Parathyroid adenoma (tissue), 2 donors: ENCODE data around the gene NCCRP1.
"Not testable (repeated sequence)": the region's sequence is repeated elsewhere in the genome, so short reads cannot be mapped to it uniquely, and the experiment has no call there.

Experiments used
- H2AFZ ChIP-seq: fragments of 300-600 bp; sonication (generic); one replicate; pipeline ENCODE4 v1.7.0; 2017; ENCODE audit warnings: antibody characterized with exemption, mild to moderate bottlenecking
- H3K27ac ChIP-seq: fragments of 300-600 bp; sonication (generic); one replicate; pipeline ENCODE4 v1.7.0; 2017
- H3K27me3 ChIP-seq: fragments of 300-600 bp; sonication (generic); one replicate; pipeline ENCODE4 v1.7.0; 2017; ENCODE audit warnings: low read length; ENCODE audit not compliant: control insufficient read depth, insufficient read depth
- H3K36me3 ChIP-seq: fragments of 300-600 bp; sonication (generic); one replicate; pipeline ENCODE4 v1.7.0; 2017; ENCODE audit warnings: low read length; ENCODE audit not compliant: control insufficient read depth, insufficient read depth
- H3K4me1 ChIP-seq: fragments of 300-600 bp; sonication (generic); one replicate; pipeline ENCODE4 v1.7.0; 2017; ENCODE audit warnings: control low read depth
- H3K4me2 ChIP-seq: fragments of 300-600 bp; sonication (generic); one replicate; pipeline ENCODE4 v1.7.0; 2017; ENCODE audit warnings: low read length
- H3K4me3 ChIP-seq: fragments of 300-600 bp; sonication (generic); one replicate; pipeline ENCODE4 v1.7.0; 2017; ENCODE audit warnings: low read depth, low read length
- H3K79me2 ChIP-seq: fragments of 300-600 bp; sonication (generic); one replicate; pipeline ENCODE4 v1.7.0; 2017; ENCODE audit warnings: control low read depth
- H3K9ac ChIP-seq: fragments of 300-600 bp; sonication (generic); one replicate; pipeline ENCODE4 v1.7.0; 2017; ENCODE audit warnings: mild to moderate bottlenecking
- H3K9me3 ChIP-seq: fragments of 300-600 bp; sonication (generic); one replicate; pipeline ENCODE4 v1.7.0; 2017; ENCODE audit warnings: low read length; ENCODE audit not compliant: control insufficient read depth
- TF ChIP-seq, protein P1 (sequence below): fragments of 300-600 bp; sonication (generic); IDR thresholded peaks from one replicate; pipeline ENCODE4 v1.7.0; 2017; ENCODE audit warnings: antibody characterized with exemption, mild to moderate bottlenecking
- donor health status: primary hyperparathyroidism.

The NCCRP1 gene

DNA sequence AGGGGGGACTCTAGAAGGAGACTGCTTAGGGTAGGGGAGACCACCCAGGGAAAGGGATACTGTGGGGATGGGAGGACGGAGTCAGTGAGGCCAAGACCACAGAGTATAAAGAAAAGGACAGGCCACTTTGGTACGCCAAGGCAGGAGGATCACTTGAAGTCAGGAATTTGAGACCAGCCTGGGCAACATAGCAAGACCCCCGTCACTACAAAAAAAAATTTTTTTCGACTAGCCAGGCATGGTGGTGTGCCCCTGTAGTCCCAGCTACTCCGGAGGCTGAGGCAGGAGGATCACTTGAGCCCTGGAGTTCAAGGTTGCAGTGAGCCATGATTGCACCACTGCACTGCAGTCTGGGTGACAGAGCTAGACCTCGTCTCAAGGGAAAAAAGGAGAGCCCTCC lies 41.4 kb downstream of the NCCRP1 start:
- Histone ChIP-seq H3K4me3 (peak overlapping the region; percentile 4), H3K9me3 (no peaks in the 10 kb centered on the region), H3K9ac (no peak overlapping the region), H3K27ac (no peak overlapping the region), H3K4me2 (peak overlapping the region; percentile 49), H3K36me3 (no peaks in the 10 kb centered on the region), H2AFZ (peak overlapping the region; percentile 74), H3K4me1 (no peaks in the 10 kb centered on the region), H3K79me2 (no peaks in the 10 kb centered on the region), H3K27me3 (no peaks in the 10 kb centered on the region)
- TF ChIP-seq, protein P1, sequence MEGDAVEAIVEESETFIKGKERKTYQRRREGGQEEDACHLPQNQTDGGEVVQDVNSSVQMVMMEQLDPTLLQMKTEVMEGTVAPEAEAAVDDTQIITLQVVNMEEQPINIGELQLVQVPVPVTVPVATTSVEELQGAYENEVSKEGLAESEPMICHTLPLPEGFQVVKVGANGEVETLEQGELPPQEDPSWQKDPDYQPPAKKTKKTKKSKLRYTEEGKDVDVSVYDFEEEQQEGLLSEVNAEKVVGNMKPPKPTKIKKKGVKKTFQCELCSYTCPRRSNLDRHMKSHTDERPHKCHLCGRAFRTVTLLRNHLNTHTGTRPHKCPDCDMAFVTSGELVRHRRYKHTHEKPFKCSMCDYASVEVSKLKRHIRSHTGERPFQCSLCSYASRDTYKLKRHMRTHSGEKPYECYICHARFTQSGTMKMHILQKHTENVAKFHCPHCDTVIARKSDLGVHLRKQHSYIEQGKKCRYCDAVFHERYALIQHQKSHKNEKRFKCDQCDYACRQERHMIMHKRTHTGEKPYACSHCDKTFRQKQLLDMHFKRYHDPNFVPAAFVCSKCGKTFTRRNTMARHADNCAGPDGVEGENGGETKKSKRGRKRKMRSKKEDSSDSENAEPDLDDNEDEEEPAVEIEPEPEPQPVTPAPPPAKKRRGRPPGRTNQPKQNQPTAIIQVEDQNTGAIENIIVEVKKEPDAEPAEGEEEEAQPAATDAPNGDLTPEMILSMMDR = no peak

DNA sequence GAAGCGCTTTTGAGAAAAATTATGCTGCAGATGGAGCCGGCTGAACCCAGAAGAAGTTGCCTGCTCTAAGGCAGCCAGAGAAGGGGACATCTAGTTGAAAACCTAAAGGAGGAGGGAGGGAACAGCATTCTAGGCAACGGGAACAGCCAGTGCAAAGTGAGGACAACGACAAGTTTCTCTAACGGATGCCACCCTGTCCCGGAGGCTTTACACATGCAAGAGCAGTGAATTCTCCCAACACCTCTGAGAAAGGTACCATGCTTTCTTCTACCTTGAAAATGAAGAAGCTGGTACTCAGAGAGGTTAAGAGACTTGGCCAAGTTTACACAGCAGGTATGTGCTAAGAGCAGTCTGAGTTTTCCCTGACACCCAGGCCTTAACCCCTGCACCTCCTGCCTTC lies 42.2 kb downstream of the NCCRP1 start:
- H3K4me1 ChIP-seq = no peaks in the 10 kb centered on the region
- no peaks in the 10 kb centered on the region for H3K9me3 ChIP-seq
- no peak overlapping the region for H2AFZ ChIP-seq
- no peak overlapping the region for H3K4me2 ChIP-seq
- H3K36me3 ChIP-seq = no peaks in the 10 kb centered on the region
- H3K4me3 ChIP-seq = no peak overlapping the region
- H3K79me2 ChIP-seq = no peaks in the 10 kb centered on the region
- TF ChIP-seq, protein P1 = no peak
- no peak overlapping the region for H3K27ac ChIP-seq
- H3K27me3 ChIP-seq = no peaks in the 10 kb centered on the region
- no peak overlapping the region for H3K9ac ChIP-seq

DNA sequence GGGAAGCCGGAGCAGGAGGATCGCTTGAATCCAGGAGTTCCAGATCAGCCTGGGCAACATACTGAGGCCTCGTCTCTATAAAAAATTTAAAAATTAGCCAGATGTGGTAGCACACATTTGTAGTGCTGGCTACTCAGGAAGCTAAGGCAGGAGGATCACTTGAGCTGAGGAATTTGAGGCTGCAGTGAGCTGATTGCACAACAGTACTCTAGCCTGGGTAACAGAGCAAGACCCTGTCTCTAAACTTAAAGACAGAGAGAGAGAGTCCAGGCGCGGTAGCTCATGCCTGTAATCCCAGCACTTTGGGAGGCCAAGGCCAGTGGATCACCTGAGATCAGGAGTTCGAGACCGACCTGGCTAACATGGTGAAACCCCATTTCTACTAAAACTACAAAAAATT lies 43.7 kb downstream of the NCCRP1 start:
- Histone ChIP-seq H3K36me3 (no peaks in the 10 kb centered on the region), H3K9me3 (no peaks in the 10 kb centered on the region), H3K27me3 (no peaks in the 10 kb centered on the region), H3K4me2 (no peak overlapping the region), H3K4me3 (no peak overlapping the region), H3K27ac (no peak overlapping the region), H3K9ac (no peak overlapping the region), H3K4me1 (no peaks in the 10 kb centered on the region), H3K79me2 (no peaks in the 10 kb centered on the region), H2AFZ (no peak overlapping the region)
- TF ChIP-seq, protein P1 = no peak

DNA sequence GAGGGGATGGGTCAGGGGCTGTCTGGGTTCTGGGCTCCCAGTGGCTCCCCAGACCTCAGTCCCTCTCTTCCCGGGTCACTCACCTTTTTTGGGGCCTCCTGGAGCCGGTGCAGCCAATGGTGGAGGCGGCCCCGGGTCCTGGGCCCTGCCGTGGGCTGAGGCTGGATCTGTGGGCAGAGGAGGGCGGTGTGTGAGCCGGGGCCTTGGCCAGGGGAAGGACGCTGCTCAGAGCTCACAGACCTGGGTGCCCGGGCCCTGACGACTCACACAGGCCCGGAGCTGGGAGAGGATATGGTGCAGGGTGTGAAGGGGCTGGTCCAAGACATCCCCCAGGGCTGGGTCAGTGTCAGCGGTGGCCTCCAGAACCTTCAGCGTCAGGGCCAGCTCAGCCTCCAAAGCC lies 47.0 kb downstream of the NCCRP1 start:
- not testable (repeated sequence) for H3K27me3 ChIP-seq, H3K27ac ChIP-seq, H3K9me3 ChIP-seq, H3K79me2 ChIP-seq, H2AFZ ChIP-seq, H3K4me2 ChIP-seq, H3K36me3 ChIP-seq, H3K4me1 ChIP-seq, H3K4me3 ChIP-seq, H3K9ac ChIP-seq

DNA sequence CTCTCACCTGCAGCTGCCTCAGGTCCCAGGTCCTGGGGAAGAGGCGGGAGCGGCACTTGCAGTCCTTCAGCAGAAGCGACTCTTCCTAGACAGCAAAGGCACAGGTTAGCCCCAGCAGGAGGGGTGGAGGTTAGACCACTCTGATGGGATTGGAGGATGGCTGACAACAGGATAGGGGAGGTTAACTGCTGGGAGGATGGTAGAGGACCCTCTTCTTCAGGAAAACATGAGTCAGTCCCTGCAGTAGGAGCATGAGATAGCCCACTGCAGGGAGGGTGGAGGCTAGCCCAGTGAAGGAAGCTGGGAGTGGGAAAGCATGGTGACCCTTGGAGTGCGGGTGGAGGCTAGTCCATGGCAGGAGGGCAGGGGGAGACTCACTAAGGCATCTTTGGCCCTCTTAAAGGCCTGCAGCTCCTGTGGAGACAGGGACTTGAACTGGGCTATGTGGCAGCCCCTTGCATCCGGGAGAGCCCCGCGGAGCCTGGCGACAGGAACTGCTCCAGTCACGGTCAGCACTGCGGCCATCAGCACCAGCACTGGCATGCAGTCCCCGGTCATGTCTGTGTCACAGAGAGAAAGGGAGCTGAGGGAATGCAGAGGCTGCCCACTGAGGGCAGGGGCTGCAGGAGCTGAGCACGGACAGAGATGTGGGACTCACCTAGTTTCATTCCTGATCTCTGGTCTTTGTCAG lies 47.8 kb downstream of the NCCRP1 start, which contains the start of gene IFNL3:
Gene IFNL3 (minus strand): TSS at position 597 of the 691 bp plus-strand sequence. CDS start 39 bp downstream, at position 558.
- H3K4me1 ChIP-seq, H2AFZ ChIP-seq, H3K36me3 ChIP-seq, H3K79me2 ChIP-seq, H3K27ac ChIP-seq, H3K4me2 ChIP-seq, H3K9ac ChIP-seq, H3K4me3 ChIP-seq, H3K9me3 ChIP-seq, H3K27me3 ChIP-seq: not testable (repeated sequence)

DNA sequence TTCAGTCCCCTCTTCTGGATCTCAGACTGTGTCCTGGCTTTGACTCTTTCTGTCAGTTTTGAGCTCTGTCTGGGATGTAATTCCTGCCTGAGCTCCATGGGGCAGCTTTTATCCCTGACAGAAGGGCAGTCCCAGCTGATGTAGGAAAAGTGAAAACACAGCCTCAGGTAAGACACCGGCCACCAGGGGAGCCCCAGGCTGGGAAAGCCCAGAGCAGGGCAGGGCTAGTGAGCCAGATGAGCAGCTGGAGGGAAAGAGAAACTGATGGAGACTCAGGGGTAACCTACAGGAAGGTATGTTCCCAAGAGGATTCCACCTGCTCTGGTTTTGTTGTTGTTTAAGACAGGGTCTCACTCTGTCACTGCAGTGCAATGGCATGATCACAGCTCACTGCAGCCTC lies 48.4 kb downstream of the NCCRP1 start:
- H3K79me2 ChIP-seq, H3K9me3 ChIP-seq, H2AFZ ChIP-seq, H3K4me2 ChIP-seq, H3K9ac ChIP-seq, H3K36me3 ChIP-seq, H3K27me3 ChIP-seq, H3K27ac ChIP-seq, H3K4me3 ChIP-seq, H3K4me1 ChIP-seq: not testable (repeated sequence)
